ENCODE data around the gene INSR.
"Not testable (repeated sequence)": the region's sequence is repeated elsewhere in the genome, so short reads cannot be mapped to it uniquely, and the experiment has no call there.

Gene INSR

GRCh38 chr19:7209036-7209435 lies 85.2 kb downstream of the INSR start:
- not testable (repeated sequence) for H3K36me3 Mint-ChIP-seq (ENCODE audit: low read depth); H3K4me3 Mint-ChIP-seq; H3K27ac Mint-ChIP-seq; H3K27me3 Mint-ChIP-seq; H3K9me3 Mint-ChIP-seq
- peaks cover 23% of the 10 kb centered on the region for H3K4me1 Mint-ChIP-seq (ENCODE audit: low read depth)

- no peak overlapping the region for H3K4me3 Mint-ChIP-seq
- H3K9me3 Mint-ChIP-seq: no peaks in the 10 kb centered on the region
- H3K27ac Mint-ChIP-seq: no peak overlapping the region
- peaks cover 37% of the 10 kb centered on the region for H3K4me1 Mint-ChIP-seq (ENCODE audit: low read depth)
- H3K27me3 Mint-ChIP-seq: peaks cover 14% of the 10 kb centered on the region
- H3K36me3 Mint-ChIP-seq (ENCODE audit: low read depth): no peaks in the 10 kb centered on the region
These were observed 90.9 kb downstream of the INSR start for GRCh38 chr19:7203332-7203731.

GRCh38 chr19:7202888-7203287 lies 91.3 kb downstream of the INSR start:
- Mint-ChIP-seq H3K27ac (no peak overlapping the region), H3K27me3 (peaks cover 14% of the 10 kb centered on the region), H3K9me3 (no peaks in the 10 kb centered on the region), H3K36me3 (ENCODE audit: low read depth) (no peaks in the 10 kb centered on the region), H3K4me3 (no peak overlapping the region), H3K4me1 (ENCODE audit: low read depth) (peaks cover 33% of the 10 kb centered on the region)

- Mint-ChIP-seq H3K9me3 (no peaks in the 10 kb centered on the region), H3K4me3 (no peak overlapping the region), H3K36me3 (ENCODE audit: low read depth) (no peaks in the 10 kb centered on the region), H3K4me1 (ENCODE audit: low read depth) (peaks cover 48% of the 10 kb centered on the region), H3K27me3 (peaks cover 14% of the 10 kb centered on the region), H3K27ac (no peak overlapping the region)
These were observed 93.5 kb downstream of the INSR start for GRCh38 chr19:7200736-7201135.

GRCh38 chr19:7199613-7200533 lies 94.3 kb downstream of the INSR start:
- Mint-ChIP-seq H3K4me3 (no peak overlapping the region), H3K36me3 (ENCODE audit: low read depth) (no peaks in the 10 kb centered on the region), H3K4me1 (ENCODE audit: low read depth) (peaks cover 48% of the 10 kb centered on the region), H3K9me3 (no peaks in the 10 kb centered on the region), H3K27ac (no peak overlapping the region), H3K27me3 (peaks cover 21% of the 10 kb centered on the region)

- H3K9me3 Mint-ChIP-seq: no peaks in the 10 kb centered on the region
- H3K27me3 Mint-ChIP-seq: peaks cover 29% of the 10 kb centered on the region
- peaks cover 48% of the 10 kb centered on the region for H3K4me1 Mint-ChIP-seq (ENCODE audit: low read depth)
- H3K4me3 Mint-ChIP-seq: peak overlapping the region; percentile 83
- peak overlapping the region; percentile 93 for H3K27ac Mint-ChIP-seq
- H3K36me3 Mint-ChIP-seq (ENCODE audit: low read depth): no peaks in the 10 kb centered on the region
These were observed 96.2 kb downstream of the INSR start for GRCh38 chr19:7197760-7198696.

- H3K4me1 Mint-ChIP-seq (ENCODE audit: low read depth): peaks cover 52% of the 10 kb centered on the region
- H3K27me3 Mint-ChIP-seq: peaks cover 32% of the 10 kb centered on the region
- peak overlapping the region; percentile 93 for H3K27ac Mint-ChIP-seq
- no peaks in the 10 kb centered on the region for H3K9me3 Mint-ChIP-seq
- no peaks in the 10 kb centered on the region for H3K36me3 Mint-ChIP-seq (ENCODE audit: low read depth)
- H3K4me3 Mint-ChIP-seq: peak overlapping the region; percentile 83
These were observed 97.0 kb downstream of the INSR start for GRCh38 chr19:7197119-7197759.

GRCh38 chr19:7196763-7197118 lies 97.5 kb downstream of the INSR start:
- peak overlapping the region; percentile 93 for H3K27ac Mint-ChIP-seq
- H3K4me3 Mint-ChIP-seq: peak overlapping the region; percentile 83

GRCh38 chr19:7195046-7195445 lies 99.2 kb downstream of the INSR start:
- no peaks in the 10 kb centered on the region for H3K36me3 Mint-ChIP-seq (ENCODE audit: low read depth)
- peaks cover 53% of the 10 kb centered on the region for H3K4me1 Mint-ChIP-seq (ENCODE audit: low read depth)
- no peak overlapping the region for H3K4me3 Mint-ChIP-seq
- no peaks in the 10 kb centered on the region for H3K9me3 Mint-ChIP-seq
- H3K27me3 Mint-ChIP-seq: peaks cover 30% of the 10 kb centered on the region
- H3K27ac Mint-ChIP-seq: no peak overlapping the region

More at GRCh38 chr19:7196763-7197118, 97.5 kb downstream of the INSR start:
- H3K9me3 Mint-ChIP-seq: no peaks in the 10 kb centered on the region
- H3K36me3 Mint-ChIP-seq (ENCODE audit: low read depth): no peaks in the 10 kb centered on the region
- peaks cover 52% of the 10 kb centered on the region for H3K4me1 Mint-ChIP-seq (ENCODE audit: low read depth)
- H3K27me3 Mint-ChIP-seq: peaks cover 32% of the 10 kb centered on the region

GRCh38 chr19:7194566-7194965 lies 99.6 kb downstream of the INSR start:
- Mint-ChIP-seq H3K9me3 (no peaks in the 10 kb centered on the region), H3K4me3 (no peak overlapping the region), H3K4me1 (ENCODE audit: low read depth) (peaks cover 49% of the 10 kb centered on the region), H3K36me3 (ENCODE audit: low read depth) (no peaks in the 10 kb centered on the region), H3K27ac (no peak overlapping the region), H3K27me3 (peaks cover 25% of the 10 kb centered on the region)

GRCh38 chr19:7191946-7192691 lies 102.1 kb downstream of the INSR start:
- peaks cover 34% of the 10 kb centered on the region for H3K4me1 Mint-ChIP-seq (ENCODE audit: low read depth)
- no peak overlapping the region for H3K27ac Mint-ChIP-seq
- H3K27me3 Mint-ChIP-seq: peaks cover 20% of the 10 kb centered on the region
- no peaks in the 10 kb centered on the region for H3K9me3 Mint-ChIP-seq
- H3K36me3 Mint-ChIP-seq (ENCODE audit: low read depth): no peaks in the 10 kb centered on the region
- peak overlapping the region; percentile 28 for H3K4me3 Mint-ChIP-seq

GRCh38 chr19:7188698-7189629 lies 105.2 kb downstream of the INSR start:
- H3K36me3 Mint-ChIP-seq (ENCODE audit: low read depth): no peaks in the 10 kb centered on the region
- H3K4me3 Mint-ChIP-seq: no peak overlapping the region
- H3K27ac Mint-ChIP-seq: no peak overlapping the region
- peaks cover 9% of the 10 kb centered on the region for H3K27me3 Mint-ChIP-seq
- H3K4me1 Mint-ChIP-seq (ENCODE audit: low read depth): peaks cover 43% of the 10 kb centered on the region
- H3K9me3 Mint-ChIP-seq: no peaks in the 10 kb centered on the region

GRCh38 chr19:7187605-7188339 lies 106.4 kb downstream of the INSR start:
- H3K4me1 Mint-ChIP-seq (ENCODE audit: low read depth): peaks cover 50% of the 10 kb centered on the region
- H3K4me3 Mint-ChIP-seq: no peak overlapping the region
- H3K36me3 Mint-ChIP-seq (ENCODE audit: low read depth): no peaks in the 10 kb centered on the region
- H3K27ac Mint-ChIP-seq: no peak overlapping the region
- peaks cover 5% of the 10 kb centered on the region for H3K27me3 Mint-ChIP-seq
- H3K9me3 Mint-ChIP-seq: no peaks in the 10 kb centered on the region
